ENCODE data around the gene MRPS18C. TPM values are rescaled to one million over a fixed set of nuclear protein-coding genes. Genes with fewer than 3 reads are reported as not detected.

Gene MRPS18C
- total RNA-seq, 1 experiment from 2014 or later = 85.4 TPM

- no peak overlapping the region for H2BK120ac ChIP-seq (ENCODE audit: low read depth, low read length, poor library complexity, severe bottlenecking)
- H4K20me1 ChIP-seq (ENCODE audit: control insufficient read depth, insufficient read depth, insufficient read length) = no peaks in the 10 kb centered on the region
- no peak overlapping the region for H3K4me2 ChIP-seq (ENCODE audit: insufficient read depth, insufficient read length, low read length)
- no peak overlapping the region for H4K5ac ChIP-seq (ENCODE audit: insufficient read length, low read depth, low read length)
- no peak overlapping the region for H3K27ac Mint-ChIP-seq
- no peak overlapping the region for H2AFZ ChIP-seq (ENCODE audit: low read length)
- no peak overlapping the region for H4K8ac ChIP-seq (replicated peaks; ENCODE audit: insufficient read length, low read depth, low read length)
- WGBS (ENCODE audit: extremely low coverage, insufficient read length, low lambda C conversion rate) = no CpG with 5 or more reads among the region's 1 CpG
- no peak for DNase-seq
- no peak overlapping the region for H3K9ac ChIP-seq (ENCODE audit: extremely low read depth, insufficient read length, low read length)
- no peaks in the 10 kb centered on the region for H3K36me3 Mint-ChIP-seq (ENCODE audit: insufficient read depth in 1 of 3, low read depth in 3 of 3)
- no peaks in the 10 kb centered on the region for H3K27me3 ChIP-seq (ENCODE audit: insufficient read depth, low read length)
- no peak overlapping the region for H3K23ac ChIP-seq (ENCODE audit: insufficient read length, low read depth, low read length)
- H3K18ac ChIP-seq (ENCODE audit: insufficient read length, low read depth, low read length) = no peak overlapping the region
- H2BK5ac ChIP-seq (ENCODE audit: insufficient read length, low read length) = no peak overlapping the region
- no peak overlapping the region for H2AK5ac ChIP-seq (ENCODE audit: insufficient read length, low read length)
- H3K27ac ChIP-seq (ENCODE audit: insufficient read length, low read depth, low read length) = no peak overlapping the region
- no peak overlapping the region for H2BK15ac ChIP-seq (ENCODE audit: low read depth, low read length)
- H3K79me1 ChIP-seq (ENCODE audit: insufficient read depth, low read depth, low read length, poor library complexity, severe bottlenecking) = no peaks in the 10 kb centered on the region
- no peaks in the 10 kb centered on the region for H3K9me3 ChIP-seq (ENCODE audit: control insufficient read depth, low read depth, low read length)
- no peak overlapping the region for H3K4ac ChIP-seq (ENCODE audit: low read depth, low read length)
- H3K56ac ChIP-seq (ENCODE audit: insufficient read length, low read depth, low read length) = no peak overlapping the region
- no peaks in the 10 kb centered on the region for H3K4me1 Mint-ChIP-seq
- no peaks in the 10 kb centered on the region for H3K27me3 Mint-ChIP-seq (ENCODE audit: low read depth)
- TF ChIP-seq, protein P1, sequence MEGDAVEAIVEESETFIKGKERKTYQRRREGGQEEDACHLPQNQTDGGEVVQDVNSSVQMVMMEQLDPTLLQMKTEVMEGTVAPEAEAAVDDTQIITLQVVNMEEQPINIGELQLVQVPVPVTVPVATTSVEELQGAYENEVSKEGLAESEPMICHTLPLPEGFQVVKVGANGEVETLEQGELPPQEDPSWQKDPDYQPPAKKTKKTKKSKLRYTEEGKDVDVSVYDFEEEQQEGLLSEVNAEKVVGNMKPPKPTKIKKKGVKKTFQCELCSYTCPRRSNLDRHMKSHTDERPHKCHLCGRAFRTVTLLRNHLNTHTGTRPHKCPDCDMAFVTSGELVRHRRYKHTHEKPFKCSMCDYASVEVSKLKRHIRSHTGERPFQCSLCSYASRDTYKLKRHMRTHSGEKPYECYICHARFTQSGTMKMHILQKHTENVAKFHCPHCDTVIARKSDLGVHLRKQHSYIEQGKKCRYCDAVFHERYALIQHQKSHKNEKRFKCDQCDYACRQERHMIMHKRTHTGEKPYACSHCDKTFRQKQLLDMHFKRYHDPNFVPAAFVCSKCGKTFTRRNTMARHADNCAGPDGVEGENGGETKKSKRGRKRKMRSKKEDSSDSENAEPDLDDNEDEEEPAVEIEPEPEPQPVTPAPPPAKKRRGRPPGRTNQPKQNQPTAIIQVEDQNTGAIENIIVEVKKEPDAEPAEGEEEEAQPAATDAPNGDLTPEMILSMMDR (conservative IDR thresholded peaks at IDR 0.05) = no peak
- no peak overlapping the region for H2BK12ac ChIP-seq (ENCODE audit: insufficient read length, low read depth, low read length)
- H3T11ph ChIP-seq (ENCODE audit: low read length) = no peak overlapping the region
- no peak overlapping the region for H4K91ac ChIP-seq (ENCODE audit: insufficient read length, low read depth, low read length)
- no peak overlapping the region for H2BK20ac ChIP-seq (ENCODE audit: low read depth, low read length, poor library complexity, severe bottlenecking)
- H3K4me3 Mint-ChIP-seq = no peak overlapping the region
- H3K9me3 Mint-ChIP-seq = no peaks in the 10 kb centered on the region
- H3K23me2 ChIP-seq (ENCODE audit: insufficient read length, low read depth, low read length, poor library complexity, severe bottlenecking) = no peaks in the 10 kb centered on the region
- H3K14ac ChIP-seq (ENCODE audit: insufficient read depth, low read length) = no peak overlapping the region
- H3K79me2 ChIP-seq (ENCODE audit: insufficient read depth, low read length) = no peaks in the 10 kb centered on the region
- no peaks in the 10 kb centered on the region for H3K4me1 ChIP-seq (ENCODE audit: insufficient read depth, low read length)
These were observed 47.0 kb upstream of the MRPS18C start for GRCh38 chr4:83408908-83409307.

All from H9 (cell line).